HG03520 (cell line): ENCODE measurements around the gene ATP2A1.
"Not testable (repeated sequence)": the region's sequence is repeated elsewhere in the genome, so short reads cannot be mapped to it uniquely, and the experiment has no call there.

Experiments used
- ATAC-seq: cut with Tn5 transposase; IDR thresholded peaks from one replicate; pipeline ENCODE4 v1.9.1; 2021; ENCODE audit warnings: mild to moderate bottlenecking, moderate library complexity; ENCODE audit not compliant: unreplicated experiment

ATP2A1 gene

GRCh38 chr16:28858421-28858820 is 19.9 kb upstream of the ATP2A1 start:
- ATAC-seq = no peak

GRCh38 chr16:28859326-28859725 is 19.0 kb upstream of the ATP2A1 start:
- no peak for ATAC-seq

GRCh38 chr16:28863929-28864793 is 14.1 kb upstream of the ATP2A1 start:
- no peak for ATAC-seq

DNA sequence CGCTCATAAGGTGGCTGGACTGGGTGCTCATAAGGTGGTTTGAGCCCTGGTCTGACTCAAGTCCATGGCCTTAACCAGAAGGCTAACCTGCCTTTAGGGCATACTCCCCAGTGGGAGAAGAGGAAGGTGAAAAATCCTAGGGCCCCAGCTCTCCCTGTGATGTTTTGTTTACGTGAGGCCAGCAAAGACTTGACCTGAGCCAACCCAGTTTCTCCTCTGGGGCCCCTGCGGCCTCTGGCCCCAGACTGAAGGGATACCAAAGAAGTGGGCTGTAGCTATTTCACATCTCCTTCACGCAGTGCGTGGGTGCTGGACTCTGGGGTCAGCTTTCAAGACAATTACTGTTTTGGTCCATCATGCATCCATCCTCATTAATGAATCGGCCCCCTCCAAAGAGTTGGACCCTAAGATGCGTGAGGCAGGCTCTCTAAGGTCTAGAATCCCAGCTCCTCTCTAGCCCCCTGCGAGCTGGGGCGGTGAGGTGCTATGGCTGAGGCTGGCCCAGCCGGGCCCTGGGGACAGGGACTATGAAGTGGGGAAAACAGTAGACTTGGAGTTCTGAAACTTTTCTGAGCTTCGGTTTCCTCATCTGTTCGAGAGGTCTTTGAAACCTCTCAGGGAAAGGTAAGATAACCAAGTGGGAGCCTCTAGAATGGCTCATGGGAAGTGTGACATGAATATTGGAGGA is 13.1 kb upstream of the ATP2A1 start:
- no peak for ATAC-seq

GRCh38 chr16:28865722-28866453 is 12.4 kb upstream of the ATP2A1 start:
- no peak for ATAC-seq

DNA sequence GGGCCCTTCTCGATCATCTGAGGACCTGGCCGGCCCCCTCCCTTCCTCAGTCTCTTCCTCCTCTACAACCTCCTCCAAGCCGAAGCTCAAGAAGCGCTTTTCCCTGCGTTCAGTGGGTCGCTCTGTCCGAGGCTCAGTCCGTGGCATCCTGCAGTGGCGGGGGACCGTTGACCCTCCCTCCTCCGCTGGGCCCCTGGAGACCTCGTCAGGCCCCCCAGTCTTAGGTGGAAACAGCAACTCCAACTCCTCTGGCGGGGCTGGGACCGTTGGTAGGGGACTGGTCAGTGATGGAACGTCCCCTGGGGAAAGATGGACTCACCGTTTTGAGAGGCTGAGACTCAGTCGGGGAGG is 11.9 kb upstream of the ATP2A1 start:
- no peak for ATAC-seq

GRCh38 chr16:28867241-28867640 is 11.0 kb upstream of the ATP2A1 start:
- ATAC-seq = no peak

- not testable (repeated sequence) for ATAC-seq
Observed at GRCh38 chr16:28867646-28868045, 10.6 kb upstream of the ATP2A1 start.

DNA sequence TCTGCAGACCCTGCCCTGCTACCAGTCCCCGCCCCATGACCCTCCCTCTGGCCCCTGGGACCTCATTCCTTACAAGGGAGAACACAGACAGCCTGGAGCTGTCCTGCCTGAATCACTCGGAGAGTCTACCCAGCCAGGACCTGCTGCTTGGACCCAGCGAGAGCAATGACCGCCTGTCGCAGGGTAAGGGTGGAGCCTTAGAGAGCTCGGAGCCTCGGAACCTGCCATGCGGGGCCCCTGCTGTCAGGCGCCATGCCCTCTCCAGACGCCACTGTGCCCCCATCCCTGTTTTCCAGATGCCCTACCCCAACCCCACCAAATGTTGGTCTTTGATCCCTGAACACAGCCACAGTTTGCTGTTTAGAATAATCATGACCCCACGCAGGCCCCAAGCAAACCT is 9.1 kb upstream of the ATP2A1 start:
- ATAC-seq = no peak

DNA sequence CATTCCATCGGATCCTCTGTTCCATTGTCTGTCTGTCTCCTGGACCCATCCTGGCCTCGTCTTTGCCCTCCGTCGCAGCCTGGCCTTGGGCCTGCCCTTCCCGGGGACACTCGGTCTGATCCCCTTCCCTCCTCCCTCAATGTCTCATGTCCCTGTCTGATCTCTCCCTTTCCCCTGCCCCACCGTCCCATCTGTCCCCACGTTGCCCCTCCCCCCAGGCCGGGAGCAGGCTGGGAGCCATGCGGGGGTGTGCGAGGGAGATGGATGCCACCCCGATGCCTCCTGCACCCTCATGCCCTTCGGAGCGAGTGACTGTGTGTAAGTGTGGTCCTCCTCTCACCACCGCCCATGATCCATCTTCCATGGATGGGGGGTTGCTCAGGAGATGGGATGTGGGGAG is 5.3 kb upstream of the ATP2A1 start:
- no peak for ATAC-seq

DNA sequence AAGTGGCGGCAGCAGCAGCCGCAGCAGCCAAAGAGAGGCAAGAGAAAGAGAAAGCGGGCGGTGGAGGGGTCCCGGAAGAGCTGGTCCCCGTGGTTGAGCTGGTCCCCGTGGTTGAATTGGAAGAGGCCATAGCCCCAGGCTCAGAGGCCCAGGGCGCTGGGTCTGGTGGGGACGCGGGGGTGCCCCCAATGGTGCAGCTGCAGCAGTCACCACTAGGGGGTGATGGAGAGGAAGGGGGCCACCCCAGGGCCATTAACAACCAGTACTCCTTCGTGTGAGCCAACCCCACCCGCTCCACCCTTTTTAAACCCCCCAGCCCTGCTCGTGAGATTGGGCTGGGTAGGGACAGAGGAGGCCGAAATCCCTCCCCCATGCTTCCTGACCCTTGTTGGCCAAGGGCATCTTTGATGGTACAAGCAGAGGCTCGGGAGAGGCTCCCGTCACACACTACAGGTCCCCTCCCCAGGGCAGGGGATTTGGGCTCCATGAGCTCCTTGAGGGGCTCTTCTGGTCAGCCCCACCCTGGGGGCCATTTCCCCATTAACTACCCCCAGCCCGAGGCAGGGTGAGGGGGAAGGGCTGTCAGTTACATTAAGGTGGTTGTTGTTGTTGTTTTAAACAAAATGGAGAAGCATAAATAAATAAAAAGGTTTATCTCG is 4.6 kb upstream of the ATP2A1 start:
- ATAC-seq = no peak

- no peak for ATAC-seq
Observed at GRCh38 chr16:28874406-28874805, 3.9 kb upstream of the ATP2A1 start.

GRCh38 chr16:28875134-28876018 is 2.9 kb upstream of the ATP2A1 start:
- no peak for ATAC-seq

- ATAC-seq = no peak
Observed at GRCh38 chr16:28876019-28876659, 2.1 kb upstream of the ATP2A1 start.

- ATAC-seq = no peak
Observed at GRCh38 chr16:28876973-28877654, 1.2 kb upstream of the ATP2A1 start.

- ATAC-seq = no peak
Observed at GRCh38 chr16:28877655-28878000, 660 bp upstream of the ATP2A1 start.

GRCh38 chr16:28879261-28879840 is 1.1 kb downstream of the ATP2A1 start:
- ATAC-seq = no peak

- peak; percentile 77 for ATAC-seq
Observed at GRCh38 chr16:28879841-28880588, 1.7 kb downstream of the ATP2A1 start.
